HCT116 (cell line): ENCODE measurements around the gene CYSTM1. TPM values are rescaled to one million over a fixed set of nuclear protein-coding genes. Genes with fewer than 3 reads are reported as not detected.

Source experiments
- ATAC-seq: fragments of 200-7000 bp; cut with Tn5 transposase; 2 replicates; pipeline ENCODE4 v1.9.1; 2020; ENCODE audit warnings: mild to moderate bottlenecking, moderate library complexity
- BruUV-seq: library from RNA; stranded (reverse); fragments of 400-500 nt; replicated peaks from 2 replicates; lab custom pipeline; 2021; lab: Mats Ljungman, UMichigan
- CTCF ChIA-PET: fragments of 300-600 bp; sonication (Branson Sonifier 250); formaldehyde crosslinking; loops from one replicate; lab custom pipeline; 2021; ENCODE audit warnings: antibody characterized with exemption; lab: Charles Lee
- POLR2A ChIA-PET: fragments of 300-600, 350-600 bp; sonication (Branson Sonifier 250); formaldehyde crosslinking; loops from one replicate; lab custom pipeline; 2021; ENCODE audit warnings: antibody characterized with exemption; lab: Charles Lee
- RAD21 ChIA-PET, 2 experiments: fragments of 300-600 bp; sonication (Branson Sonifier 250); formaldehyde crosslinking; loops; one replicate each; lab custom pipeline; 2023; ENCODE audit warnings: low total read pairs in 2 of 2; ENCODE audit not compliant: uncharacterized antibody in 2 of 2, unreplicated experiment in 2 of 2, low non-redundant PET in 1 of 2; lab: Charles Lee
- DNase-seq: peaks from one replicate; pipeline ENCODE4 v3.0.0-alpha.2; 2010; ENCODE audit warnings: low read depth, low spot score
- H2AFZ ChIP-seq: fragments of 200-600 bp; shearing (Covaris generic), sonication (generic); 2 replicates; pipeline ENCODE4 v1.6.1; 2017; ENCODE audit warnings: low read depth, mixed run types, mixed read lengths, antibody characterized with exemption, low read length; ENCODE audit not compliant: poor library complexity, severe bottlenecking
- H3K27ac ChIP-seq: 2 replicates; pipeline ENCODE4 v1.5.1; 2012; ENCODE audit warnings: low read depth, low read length
- H3K27me3 ChIP-seq: fragments of 200-600 bp; sonication (generic); 2 replicates; pipeline ENCODE4 v1.6.1; 2016; ENCODE audit warnings: mixed run types, low read length, mixed read lengths; ENCODE audit not compliant: insufficient read depth
- H3K36me3 ChIP-seq, 2 experiments: fragments of 200-500 bp in 1 of 2; fragments of 200-600 bp in 1 of 2; sonication (Bioruptor generic) in 1 of 2; sonication (generic) in 1 of 2; 2 replicates each; pipeline versions ENCODE4 v1.5.1 to v1.6.1; 2014 to 2016; ENCODE audit warnings: low read length in 2 of 2, inconsistent platforms in 1 of 2, mixed read lengths in 1 of 2, mixed run types in 1 of 2; ENCODE audit not compliant: insufficient read depth in 2 of 2, control insufficient read depth in 1 of 2
- H3K4me1 ChIP-seq, 2 experiments: fragments of 200-600 bp in 1 of 2; sonication (generic) in 1 of 2; 2 replicates each; pipeline versions ENCODE4 v1.5.1 to v1.6.1; 2012 to 2017; ENCODE audit warnings: low read length in 2 of 2, inconsistent platforms in 1 of 2, mild to moderate bottlenecking in 1 of 2, mixed read lengths in 1 of 2, mixed run types in 1 of 2, moderate library complexity in 1 of 2; ENCODE audit not compliant: insufficient read depth in 2 of 2, control insufficient read depth in 1 of 2
- H3K4me2 ChIP-seq: fragments of 200-600 bp; sonication (generic); 2 replicates; pipeline ENCODE4 v1.6.1; 2017; ENCODE audit warnings: mixed run types, low read length, mixed read lengths
- H3K4me3 ChIP-seq, 2 experiments: fragments of 200-600 bp in 1 of 2; sonication (generic) in 1 of 2; replicated peaks in 1 of 2; 2 replicates each; pipeline ENCODE4 v1.5.1; 2011 to 2016; ENCODE audit warnings: low read length in 2 of 2, control low read depth in 1 of 2, low read depth in 1 of 2, mild to moderate bottlenecking in 1 of 2, mixed read lengths in 1 of 2, mixed run types in 1 of 2
- H3K79me2 ChIP-seq: fragments of 200-600 bp; sonication (generic); 2 replicates; pipeline ENCODE4 v1.6.1; 2017; ENCODE audit warnings: mild to moderate bottlenecking, mixed run types, low read length, moderate library complexity, mixed read lengths; ENCODE audit not compliant: insufficient read depth
- H3K9ac ChIP-seq: fragments of 200-600 bp; sonication (generic); 2 replicates; pipeline ENCODE4 v1.6.1; 2016; ENCODE audit warnings: low read length, mixed read lengths
- H3K9me2 ChIP-seq: fragments of 200-600 bp; sonication (generic), shearing (Covaris generic); 2 replicates; pipeline ENCODE4 v1.6.1; 2017; ENCODE audit warnings: mixed run types, mild to moderate bottlenecking, moderate library complexity; ENCODE audit not compliant: insufficient read depth
- H3K9me3 ChIP-seq, 2 experiments: fragments of 200-500 bp in 1 of 2; fragments of 200-600 bp in 1 of 2; sonication (Bioruptor generic) in 1 of 2; sonication (generic) in 1 of 2; 2 replicates each; pipeline ENCODE4 v1.6.1; 2014 to 2017; ENCODE audit warnings: low read length in 2 of 2, mixed read lengths in 2 of 2, inconsistent platforms in 1 of 2, low read depth in 1 of 2, mild to moderate bottlenecking in 1 of 2, mixed run types in 1 of 2, moderate library complexity in 1 of 2; ENCODE audit not compliant: control insufficient read depth in 1 of 2, insufficient read depth in 1 of 2
- H4K20me1 ChIP-seq: fragments of 200-600 bp; sonication (generic), shearing (Covaris generic); 2 replicates; pipeline ENCODE4 v1.6.1; 2017; ENCODE audit warnings: mixed run types, mild to moderate bottlenecking, moderate library complexity; ENCODE audit not compliant: insufficient read depth
- EGR1 ChIP-seq: IDR thresholded peaks from 2 replicates; pipeline ENCODE4 v1.6.1; 2012; ENCODE audit warnings: low read depth
- ELF1 ChIP-seq: IDR thresholded peaks from 2 replicates; pipeline ENCODE4 v1.6.1; 2012; ENCODE audit warnings: low read depth, borderline replicate concordance
- JUND ChIP-seq: IDR thresholded peaks from 2 replicates; pipeline ENCODE4 v1.6.1; 2012
- RAD21 ChIP-seq: IDR thresholded peaks from 2 replicates; pipeline ENCODE4 v1.6.1; 2012; ENCODE audit warnings: low read depth, mild to moderate bottlenecking
- REST ChIP-seq: IDR thresholded peaks from 2 replicates; pipeline ENCODE4 v1.6.1; 2012; ENCODE audit warnings: low read depth
- TCF7L2 ChIP-seq: IDR thresholded peaks from 2 replicates; pipeline ENCODE4 v1.7.0; 2011; ENCODE audit warnings: borderline replicate concordance, inconsistent platforms; ENCODE audit not compliant: insufficient read depth, insufficient read length; ENCODE audit errors: extremely low read depth
- ZBTB33 ChIP-seq: IDR thresholded peaks from 2 replicates; pipeline ENCODE4 v1.6.1; 2011; ENCODE audit warnings: mild to moderate bottlenecking, low read length, moderate library complexity; ENCODE audit not compliant: insufficient replicate concordance; ENCODE audit errors: extremely low read depth
- ZFX ChIP-seq: fragments of 450-650 bp; IDR thresholded peaks from 2 replicates; pipeline ENCODE4 v1.6.1; 2017
- intact Hi-C: fragments of 100-400 bp; cut with micrococcal nuclease; formaldehyde crosslinking; loops from 2 replicates; pipeline ENCODE4 v1.10.0; 2022
- total RNA-seq: library from RNA; stranded (reverse); gene quantifications from one replicate; pipeline ENCODE4 v1.2.1, GENCODE V29; 2021; ENCODE audit not compliant: unreplicated experiment
- TF ChIP-seq, protein P1 (sequence below): IDR thresholded peaks from 2 replicates; pipeline ENCODE4 v1.6.1; 2012

CYSTM1 gene
- total RNA-seq, 1 experiment from 2014 or later, result 56.0 TPM

- H3K9me2 ChIP-seq, result no peaks in the 10 kb centered on the region
- POLR2A ChIA-PET, result no interaction called here
- peaks cover 4 to 13% of the 10 kb centered on the region in 2 experiments; a peak in 3 of 4 replicates for H3K4me1 ChIP-seq
Observed at GRCh38 chr5:140141241-140141640, 33.7 kb upstream of the CYSTM1 start.

More at GRCh38 chr5:140141241-140141640, 33.7 kb upstream of the CYSTM1 start:
- intact Hi-C loops, result no loop called here
- Histone ChIP-seq H2AFZ (no peak overlapping the region), H3K4me2 (no peak overlapping the region), H4K20me1 (no peaks in the 10 kb centered on the region), H3K4me3 (no peak overlapping the region), H3K9ac (no peak overlapping the region), H3K27ac (no peak overlapping the region), H3K27me3 (no peaks in the 10 kb centered on the region), H3K36me3 (no peaks in the 10 kb centered on the region), H3K79me2 (no peaks in the 10 kb centered on the region; the same call in 1 of the 2 replicates), H3K9me3 (no peaks in the 10 kb centered on the region)
- ChIA-PET CTCF (interaction anchor here (4.1 kb wide), 1 partner anchor 67 kb away, joined by 39 read pairs; no protein-coding TSS in a partner anchor), RAD21 (no interaction called here)
- no peak for TF ChIP-seq REST
- no peak for TF ChIP-seq JUND
- TF ChIP-seq, protein P1, sequence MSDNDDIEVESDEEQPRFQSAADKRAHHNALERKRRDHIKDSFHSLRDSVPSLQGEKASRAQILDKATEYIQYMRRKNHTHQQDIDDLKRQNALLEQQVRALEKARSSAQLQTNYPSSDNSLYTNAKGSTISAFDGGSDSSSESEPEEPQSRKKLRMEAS, result no peak
- TF ChIP-seq ELF1, result no peak
- TF ChIP-seq ZBTB33, result no peak
- TF ChIP-seq TCF7L2, result no peak
- TF ChIP-seq RAD21, result no peak
- TF ChIP-seq EGR1, result no peak
- no peak for TF ChIP-seq ZFX
- BruUV-seq, result no TSS peak
- ATAC-seq (no peak), DNase-seq (no peak)
